NCI-H2227 (cell line): ENCODE data around the gene SLC5A3.
A peak's percentile ranks its signal among the peaks of the same experiment; 100 is the strongest.

ENCODE experiments used
- DNase-seq: peaks from one replicate; lab custom pipeline; 2025; ENCODE audit not compliant: unreplicated experiment; lab: John Stamatoyannopoulos, UW

The SLC5A3 gene

DNA sequence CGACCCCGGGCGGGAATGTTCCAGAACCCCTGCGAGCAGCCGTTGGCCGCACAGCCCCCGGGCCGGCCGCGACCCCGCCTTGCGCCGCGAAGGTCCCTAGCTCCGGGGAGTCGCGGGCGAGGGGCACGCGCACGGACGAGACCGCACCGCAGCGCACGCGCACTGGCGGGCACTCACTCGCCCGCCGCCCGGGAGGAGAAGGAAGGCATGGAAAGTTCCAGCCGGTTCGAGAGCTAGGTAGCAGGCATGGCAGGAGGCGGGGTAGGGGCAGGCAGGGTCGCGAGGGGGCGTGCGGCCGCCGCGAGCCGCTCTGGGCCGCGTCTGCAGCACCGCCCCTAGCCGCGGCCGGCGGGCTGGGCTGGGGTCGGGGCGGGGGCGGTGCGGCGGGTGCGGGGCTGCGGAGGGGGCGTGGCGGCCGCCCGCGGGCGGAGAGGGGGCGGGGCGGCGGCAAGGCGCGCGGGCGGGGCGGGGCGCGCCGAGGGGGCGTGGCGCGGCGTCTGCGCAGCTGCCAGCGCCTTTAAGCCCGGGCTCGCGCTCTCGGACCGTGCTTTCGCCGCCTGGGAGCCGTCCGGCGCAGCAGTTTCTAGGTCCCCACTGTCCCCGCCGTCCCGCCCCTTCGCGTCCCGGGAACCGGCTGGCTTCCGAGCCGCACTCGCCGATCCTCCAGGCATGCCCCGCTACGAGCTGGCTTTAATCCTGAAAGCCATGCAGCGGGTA is at the start of gene SLC5A3, which contains the start of gene MRPS6:
TSS of gene SLC5A3 (plus strand) at position 547 of the 717 bp plus-strand sequence. CDS start 21,621 bp downstream, outside the sequence.
TSS of gene MRPS6 (plus strand) at position 547 of the 717 bp plus-strand sequence. CDS start at position 670, 123 bp downstream.
- DNase-seq = peak; percentile 93

DNA sequence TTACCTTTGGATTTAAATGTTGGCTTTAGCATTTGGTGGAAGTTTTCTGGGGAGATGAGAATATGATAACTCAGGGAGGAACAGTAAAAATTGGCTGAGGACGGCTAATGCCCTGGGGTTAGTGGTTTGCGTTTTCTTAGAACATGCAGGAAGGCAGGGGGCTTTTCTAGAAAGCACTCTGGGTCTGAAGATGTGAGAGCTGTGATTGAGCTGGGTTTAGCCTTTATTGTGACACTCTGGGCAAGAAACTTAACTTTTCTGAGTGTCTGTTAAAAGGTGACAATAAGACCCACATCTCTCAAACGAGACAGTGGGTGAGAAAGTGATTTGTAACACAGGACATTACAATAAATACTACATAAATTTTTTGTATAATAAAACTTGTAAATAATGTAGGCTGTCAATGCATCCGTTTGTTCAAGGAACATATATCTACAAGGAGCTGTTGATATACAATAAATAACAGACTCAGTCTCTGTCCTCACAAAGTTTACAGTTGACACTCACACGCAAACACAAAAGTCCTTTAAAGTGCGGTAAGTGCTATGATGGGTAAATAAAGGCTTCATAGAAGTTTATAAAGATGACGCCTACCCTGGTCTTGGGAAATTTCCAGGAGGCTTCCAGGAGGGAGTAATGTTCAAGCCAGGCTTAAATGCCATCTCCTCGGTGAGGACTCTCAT is 49.5 kb upstream of the SLC5A3 start:
- no peak for DNase-seq

DNA sequence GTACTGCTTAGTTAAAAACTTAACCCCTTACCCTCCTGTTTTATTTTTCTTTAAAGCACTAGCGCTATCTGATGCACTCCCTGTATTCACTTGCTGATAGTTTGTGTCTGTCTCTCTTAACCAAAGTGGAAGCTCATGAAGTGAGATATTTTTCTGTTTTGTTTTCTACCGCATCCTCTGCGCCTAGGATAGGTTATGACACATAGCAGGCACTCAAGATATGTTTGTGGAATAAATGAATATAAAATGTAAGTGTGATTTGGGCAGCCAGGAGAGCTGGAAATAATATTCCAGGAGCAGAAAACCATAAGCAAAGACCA is 49.0 kb upstream of the SLC5A3 start:
- no peak for DNase-seq

DNA sequence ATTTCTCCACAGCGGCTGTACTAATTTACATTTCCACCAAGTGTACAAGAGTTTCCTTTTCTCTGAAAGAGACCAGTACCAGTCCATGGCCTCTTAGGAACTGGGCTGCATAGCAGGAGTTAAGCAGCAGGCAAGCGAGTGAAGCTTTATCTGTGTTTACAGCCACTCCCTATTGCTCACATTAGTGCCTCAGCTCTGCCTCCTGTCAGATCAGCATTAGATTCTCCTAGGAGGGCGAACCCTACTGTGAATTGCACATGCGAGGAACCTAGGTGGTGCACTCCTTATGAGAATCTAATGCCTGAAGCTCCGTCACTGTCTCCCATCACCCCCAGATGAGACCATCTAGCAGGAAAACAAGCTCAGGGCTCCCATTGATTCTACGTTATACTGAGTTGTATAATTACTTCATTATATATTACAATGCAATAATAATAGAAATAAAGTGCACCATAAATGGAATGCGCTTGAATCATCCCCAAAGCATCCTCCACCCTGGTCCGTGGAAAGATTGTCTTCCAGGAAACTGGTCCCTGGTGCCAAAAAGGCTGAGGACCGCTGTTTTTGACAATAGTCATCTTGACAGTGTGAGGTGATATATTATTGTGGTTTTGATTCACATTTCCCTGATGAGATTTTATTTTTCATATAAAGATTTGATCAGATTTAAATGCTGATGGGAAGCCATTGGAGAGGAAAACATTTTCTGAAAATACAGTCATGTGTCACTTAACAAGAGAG is 45.5 kb upstream of the SLC5A3 start:
- no peak for DNase-seq

DNA sequence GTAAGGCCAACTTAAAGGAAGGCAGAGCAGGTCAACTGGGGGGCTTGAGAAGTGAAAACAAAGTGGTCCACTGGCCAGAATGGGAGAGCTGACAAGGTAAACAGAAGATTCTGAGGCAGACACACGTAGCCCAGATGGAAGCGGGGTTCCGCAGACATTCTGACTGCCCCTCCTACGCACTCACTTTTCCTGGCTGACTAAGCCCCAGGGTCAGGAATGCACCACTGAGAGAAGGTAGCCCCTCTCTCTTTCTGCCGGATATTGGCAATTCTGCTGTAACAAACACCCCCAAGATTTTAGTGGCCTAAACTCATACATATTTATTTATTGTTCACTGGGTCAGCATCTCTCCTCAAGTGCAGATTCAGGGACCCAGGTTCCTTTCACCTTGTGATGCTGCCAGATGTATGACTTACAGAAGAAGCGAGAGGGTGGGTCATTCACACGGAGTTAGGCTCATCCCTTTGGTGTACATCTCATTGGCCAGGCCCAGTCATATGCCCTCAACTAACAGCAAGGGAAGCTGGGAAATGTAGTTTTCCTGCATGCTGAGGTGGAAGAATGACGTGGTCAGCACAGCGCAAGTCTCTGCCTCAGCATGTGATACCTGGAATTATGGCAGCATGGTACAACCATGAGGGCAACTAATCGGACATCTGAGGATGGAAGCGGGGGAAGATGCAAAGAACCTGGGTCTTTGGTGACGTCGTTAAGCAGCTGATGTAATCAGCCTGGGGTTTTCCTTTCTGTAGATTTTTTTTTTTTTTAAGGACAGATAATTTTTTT is 43.4 kb upstream of the SLC5A3 start:
- DNase-seq = peak; percentile 45

DNA sequence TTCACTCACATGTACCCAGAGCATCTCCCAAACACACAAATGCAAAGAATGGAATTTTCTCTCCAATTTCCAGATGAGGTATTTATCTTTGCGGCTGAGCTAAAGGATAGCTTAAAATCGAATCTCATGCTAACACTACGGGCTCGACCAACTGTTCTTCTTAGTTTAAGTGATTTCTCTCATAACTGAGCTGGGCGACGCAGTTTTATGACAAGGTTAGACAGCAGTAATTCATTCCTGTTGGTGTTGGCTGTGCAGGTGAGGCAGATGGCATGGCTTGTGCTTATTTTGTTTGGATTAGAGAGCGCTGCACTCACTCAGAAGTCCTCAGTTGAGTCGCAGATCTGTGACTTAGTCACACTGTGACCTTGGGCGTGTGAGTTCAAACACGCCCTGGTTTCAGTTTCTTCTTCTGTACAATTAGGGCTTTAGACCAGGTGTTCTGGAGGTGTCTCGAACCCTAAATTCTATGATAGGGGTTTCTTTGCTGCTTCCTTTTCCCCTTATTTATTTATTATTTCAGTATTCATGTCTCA is 41.5 kb upstream of the SLC5A3 start:
- no peak for DNase-seq

DNA sequence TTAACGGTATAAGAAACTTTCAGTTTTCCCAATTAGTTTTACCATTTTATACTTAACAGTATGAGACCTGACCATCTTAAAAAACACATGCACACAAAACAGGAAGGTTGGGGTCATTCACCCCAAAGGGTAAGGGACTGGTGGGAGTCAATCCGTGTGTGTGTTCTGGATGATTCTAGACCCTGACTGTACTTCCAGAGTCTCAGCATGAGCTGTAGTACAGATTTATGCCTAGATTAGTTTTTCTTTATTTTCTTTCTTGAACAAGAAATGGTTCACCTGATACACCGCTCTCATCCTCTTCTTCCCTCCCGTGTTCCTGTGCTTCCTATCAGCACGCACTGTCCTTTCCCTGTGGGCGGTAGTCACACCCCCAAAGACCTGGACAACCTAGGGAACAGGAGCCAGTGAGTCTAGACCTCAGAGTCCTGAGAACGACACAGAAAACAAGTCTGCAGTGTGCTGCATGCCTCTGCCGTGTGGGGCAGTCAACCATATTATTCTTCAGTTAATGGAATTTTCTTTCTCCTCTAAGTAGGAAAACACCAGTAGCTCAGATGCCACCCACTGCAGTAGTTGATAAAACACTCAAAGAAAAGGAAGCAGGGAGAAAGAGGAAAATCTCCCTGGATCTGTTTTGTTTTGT is 38.9 kb upstream of the SLC5A3 start:
- DNase-seq = no peak

DNA sequence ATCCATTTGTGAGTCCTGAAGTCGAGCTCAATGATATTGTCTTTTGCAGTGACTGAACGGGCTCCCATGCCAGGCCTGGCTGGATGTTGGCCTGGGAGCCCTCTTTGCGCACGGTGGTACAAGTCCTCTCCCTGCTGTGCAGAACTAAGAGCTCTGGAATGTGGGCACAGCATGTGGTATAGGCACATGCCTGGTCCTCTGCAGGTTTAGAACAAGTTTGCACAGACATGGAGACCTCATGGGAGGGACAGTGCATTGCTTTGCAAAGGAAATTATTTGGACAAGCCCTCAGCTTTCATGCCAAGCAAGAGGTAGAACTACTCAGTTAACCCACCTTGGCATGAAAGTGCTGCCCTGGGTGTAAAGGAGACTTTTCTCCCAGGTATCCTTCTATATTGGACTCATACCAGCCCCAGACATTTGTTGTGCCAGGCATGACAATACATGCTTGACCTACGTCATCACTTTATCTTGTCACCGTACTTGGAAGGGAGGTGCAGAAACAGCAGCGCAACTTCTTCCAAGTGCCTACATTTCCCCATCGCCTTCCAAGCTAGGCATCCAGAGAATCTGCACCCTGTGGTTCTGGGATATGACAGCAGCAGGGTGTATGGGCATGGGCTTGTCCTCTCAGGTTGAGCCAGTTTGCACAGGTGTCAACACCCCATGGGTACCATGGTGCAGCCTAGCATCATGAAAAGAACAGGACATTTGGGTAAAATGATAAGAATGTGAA is 37.6 kb upstream of the SLC5A3 start:
- no peak for DNase-seq

DNA sequence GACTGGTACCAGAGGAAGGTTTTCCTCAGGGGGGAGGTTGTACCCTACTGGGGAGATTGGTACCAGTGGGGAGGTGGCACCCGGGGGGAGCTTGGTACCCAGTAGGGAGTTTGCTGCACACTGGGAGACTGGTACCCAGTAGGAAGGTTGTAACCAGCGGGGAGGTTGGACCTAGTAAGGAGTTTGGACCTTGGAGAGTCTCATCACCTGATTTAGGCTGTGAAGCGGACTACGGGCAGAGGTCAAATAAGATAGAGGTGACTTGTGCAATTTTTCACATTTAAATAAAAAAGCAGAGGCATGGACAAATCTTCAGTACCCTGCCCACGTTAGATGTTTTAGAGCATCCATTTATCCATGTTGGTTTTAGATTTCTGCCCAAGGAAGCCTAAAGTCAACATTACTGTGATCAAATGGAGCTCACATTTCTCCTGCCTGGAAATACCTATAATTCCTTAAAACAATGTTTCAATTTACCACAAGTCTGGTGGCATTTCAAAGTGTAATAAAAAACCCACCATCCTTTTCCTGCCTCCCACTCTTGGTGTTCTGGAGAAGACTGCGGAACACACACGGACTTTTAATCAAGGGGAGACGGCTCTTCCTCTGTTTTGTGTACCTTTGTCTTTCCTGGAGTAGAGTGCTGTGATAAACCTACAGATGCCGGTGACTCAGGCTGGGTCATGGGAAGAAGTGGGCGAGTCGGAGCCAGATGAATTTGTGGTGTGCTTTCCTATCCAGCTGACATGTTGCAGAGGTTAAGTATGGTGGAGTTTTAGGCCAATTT is 36.2 kb upstream of the SLC5A3 start:
- no peak for DNase-seq

DNA sequence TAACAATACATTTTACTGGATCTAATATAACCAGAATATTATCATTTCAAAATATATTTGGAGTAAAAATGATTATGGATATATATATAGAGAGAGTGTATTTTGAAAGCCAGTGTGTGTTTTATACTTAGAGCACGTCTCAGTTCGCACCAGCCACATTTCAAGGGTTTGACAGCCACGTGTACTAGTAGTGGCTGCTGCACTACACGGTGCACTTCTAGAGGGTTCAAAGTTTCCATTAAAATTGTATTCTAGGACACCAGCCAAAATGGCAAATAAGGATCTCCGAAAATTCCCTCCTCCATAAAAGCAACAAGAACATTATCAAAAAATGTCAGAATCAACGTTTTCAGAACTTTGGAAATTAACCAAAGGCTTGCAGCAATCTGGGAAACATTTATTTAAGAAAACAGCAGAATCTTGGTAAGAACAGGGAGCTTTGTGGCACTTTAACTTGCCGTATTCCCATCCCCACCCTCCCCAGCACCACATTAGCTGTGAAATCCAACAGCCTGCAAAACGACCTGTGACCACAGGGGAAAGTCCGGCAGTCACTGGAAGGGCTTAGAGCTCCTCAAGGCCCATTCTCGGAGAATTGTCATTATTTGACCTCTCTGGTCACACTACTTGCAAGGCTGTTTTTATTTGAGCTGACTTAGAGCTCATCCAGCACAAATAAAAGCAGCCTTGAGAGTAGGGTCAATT is 33.5 kb upstream of the SLC5A3 start:
- DNase-seq = no peak

DNA sequence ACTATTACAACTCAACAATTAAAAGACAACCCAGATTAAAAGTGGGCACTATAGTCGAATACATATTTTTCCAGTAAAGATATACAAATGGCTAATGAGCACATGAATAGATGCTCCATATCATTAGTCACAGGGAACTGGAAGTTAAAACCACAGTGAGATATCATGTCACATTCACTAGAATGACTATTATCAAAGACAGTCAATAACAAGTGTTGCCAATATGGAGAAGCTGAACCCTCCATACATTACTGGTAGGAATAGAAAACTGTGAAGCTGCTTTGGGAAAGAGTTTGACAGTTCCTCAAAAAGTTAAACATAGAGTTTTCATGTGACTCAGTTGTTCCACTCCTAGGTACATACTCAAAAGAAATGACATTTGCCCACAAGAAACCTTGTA is 30.6 kb upstream of the SLC5A3 start:
- DNase-seq = no peak

DNA sequence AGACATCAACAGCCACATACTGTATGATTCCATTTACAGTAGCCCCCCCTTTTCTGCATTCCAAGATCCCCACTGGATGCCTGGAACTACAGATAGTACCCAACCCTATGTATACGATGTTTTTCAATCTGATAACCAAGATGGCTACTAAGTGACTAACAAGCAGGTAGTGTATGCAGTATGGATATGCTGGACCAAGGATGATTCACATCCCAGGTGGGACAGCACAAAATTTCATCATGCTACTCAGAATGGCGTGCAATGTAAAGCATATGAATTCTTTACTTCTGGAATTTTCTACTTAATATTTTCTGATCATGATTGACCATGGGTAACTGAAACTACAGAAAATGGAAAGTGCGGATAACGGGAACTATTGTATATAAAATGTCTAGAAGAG is 30.0 kb upstream of the SLC5A3 start:
- no peak for DNase-seq

DNA sequence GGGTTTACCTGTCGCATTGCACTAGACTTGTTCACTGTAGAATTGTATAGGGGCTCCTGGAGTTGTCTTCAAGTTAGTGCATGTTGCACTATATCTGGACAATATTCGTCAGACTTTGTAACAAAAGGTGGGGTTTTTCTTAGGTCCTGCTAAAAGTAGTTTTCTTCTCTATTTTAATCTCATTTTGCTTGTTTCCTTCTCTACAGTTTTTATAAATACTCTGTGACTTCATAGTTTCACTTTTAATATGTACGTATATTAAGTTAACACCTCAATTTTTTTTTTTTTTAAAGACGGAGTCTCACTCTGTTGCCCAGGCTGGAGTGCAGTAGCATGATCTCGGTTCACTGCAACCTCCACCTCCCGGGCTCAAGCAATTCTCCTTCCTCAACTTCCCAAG is 26.5 kb upstream of the SLC5A3 start:
- no peak for DNase-seq

DNA sequence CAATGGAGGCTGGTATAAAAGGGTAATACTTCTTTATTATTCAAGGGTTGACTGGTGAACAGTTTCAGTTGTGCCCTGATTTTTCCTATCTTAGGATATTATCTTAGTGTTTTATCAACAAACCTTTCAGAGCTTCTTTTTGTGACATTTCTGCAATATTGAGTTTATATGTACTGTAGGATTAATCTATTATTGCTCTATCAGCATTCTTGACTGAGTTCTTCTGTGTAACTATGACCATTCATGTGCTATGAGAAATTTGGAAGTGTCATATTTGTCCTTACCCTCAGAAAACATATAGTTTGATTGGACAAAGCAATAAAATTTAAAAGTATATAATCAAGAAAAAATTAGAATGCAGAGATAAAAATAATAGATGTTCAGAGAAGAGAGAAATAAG is 25.5 kb upstream of the SLC5A3 start:
- DNase-seq = no peak

DNA sequence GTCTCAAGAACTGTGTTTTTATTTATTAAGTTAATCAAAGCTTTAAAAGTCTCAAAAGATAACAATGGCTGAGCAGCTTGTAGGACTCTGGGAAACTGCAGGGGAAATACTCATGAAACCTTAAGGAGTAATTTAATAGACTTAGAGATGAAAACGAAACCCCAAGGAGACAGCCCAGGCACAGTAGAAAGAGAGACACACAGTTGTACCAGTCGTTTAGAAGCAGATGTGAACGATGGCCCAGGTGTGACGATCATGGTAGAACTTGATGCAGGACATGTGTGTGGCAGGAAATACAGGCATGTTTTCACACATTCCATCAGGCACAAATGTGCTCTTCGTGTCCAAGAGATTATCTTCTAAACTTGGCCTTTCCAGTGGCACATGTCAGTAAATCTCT is 21.2 kb upstream of the SLC5A3 start:
- DNase-seq = no peak

DNA sequence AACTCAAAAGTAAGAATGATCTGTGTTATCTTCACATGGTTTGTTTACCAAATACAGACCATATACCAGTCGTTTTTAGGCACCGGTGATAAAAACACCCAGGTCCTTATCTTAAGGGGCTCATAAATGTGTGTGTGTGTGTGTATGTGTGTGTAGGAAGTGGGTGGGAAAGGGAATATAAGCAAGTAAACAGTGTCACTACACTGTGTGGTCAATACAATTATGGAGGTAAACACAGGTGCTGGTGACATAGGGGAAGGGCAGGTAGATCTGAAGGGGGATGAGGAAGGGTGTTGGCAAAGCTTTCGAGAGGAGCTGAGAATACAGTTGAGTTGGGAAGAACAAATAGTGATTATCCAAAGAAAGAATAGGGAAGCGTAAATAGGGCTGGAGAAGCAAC is 19.1 kb upstream of the SLC5A3 start:
- DNase-seq = no peak

DNA sequence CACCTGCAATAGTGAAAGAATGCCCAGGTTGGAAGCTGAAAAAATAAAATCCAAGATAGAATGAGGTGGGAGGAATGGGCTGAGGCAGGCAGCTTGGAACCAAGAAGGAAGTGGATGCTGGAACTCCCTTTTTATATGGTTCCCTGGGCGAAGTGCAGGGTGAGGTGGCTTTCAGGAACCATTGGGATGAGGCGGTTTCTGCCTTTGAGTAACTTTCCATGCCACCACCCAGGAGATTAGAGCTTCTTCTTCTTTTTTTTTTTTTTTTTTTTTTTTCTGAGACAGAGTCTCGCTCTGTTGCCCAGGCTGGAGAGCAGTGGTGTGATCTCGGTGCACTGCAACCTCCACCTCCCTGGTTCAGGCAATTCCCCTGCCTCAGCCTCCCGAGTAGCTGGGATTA is 17.8 kb upstream of the SLC5A3 start:
- DNase-seq = no peak

DNA sequence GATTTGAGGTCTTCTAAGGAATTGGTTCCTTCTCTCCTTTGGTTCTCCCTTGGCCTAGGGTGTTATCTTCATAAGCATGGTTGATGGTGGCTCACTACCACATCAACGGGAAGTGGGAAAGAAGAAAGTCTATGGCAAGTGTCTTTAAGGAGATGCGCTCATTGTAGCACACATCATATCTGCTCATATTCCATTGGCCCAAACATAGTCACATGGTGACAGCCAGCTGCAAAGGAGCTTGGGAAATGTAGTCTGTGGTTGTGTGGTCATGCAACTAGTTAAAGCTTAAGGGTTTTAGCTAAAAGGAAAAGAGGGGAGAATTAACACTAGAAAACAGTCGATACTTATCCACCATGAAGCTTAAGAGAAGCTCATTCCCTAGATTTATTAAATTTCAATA is 11.4 kb upstream of the SLC5A3 start:
- peak; percentile 6 for DNase-seq
